Caco-2 (cell line): ENCODE measurements around the gene NPB. TPM values are rescaled to one million over a fixed set of nuclear protein-coding genes. Genes with fewer than 3 reads are reported as not detected.

ENCODE experiments used
- BruUV-seq: library from RNA; stranded (reverse); fragments of 400-500 nt; replicated peaks from 2 replicates; lab custom pipeline; 2021; lab: Mats Ljungman, UMichigan
- CTCF ChIA-PET: fragments of 300-600 bp; sonication (Branson Sonifier 250); formaldehyde crosslinking; loops from one replicate; lab custom pipeline; 2022; ENCODE audit warnings: antibody characterized with exemption; lab: Charles Lee
- POLR2A ChIA-PET: fragments of 300-600 bp; sonication (Branson Sonifier 250); formaldehyde crosslinking; loops from one replicate; lab custom pipeline; 2022; ENCODE audit warnings: antibody characterized with exemption; lab: Charles Lee
- DNase-seq, 2 experiments: peaks; one replicate each; pipeline versions ENCODE4 v3.0.0 to v3.0.0-alpha.2; 2020 to 2022
- H3K27me3 ChIP-seq: replicated peaks from 2 replicates; pipeline ENCODE4 v1.6.0; 2011; ENCODE audit warnings: low read length; ENCODE audit not compliant: control insufficient read depth, insufficient read depth
- H3K36me3 ChIP-seq: 2 replicates; pipeline ENCODE4 v1.5.1; 2011; ENCODE audit warnings: low read length; ENCODE audit not compliant: control insufficient read depth, insufficient read depth
- H3K4me1 ChIP-seq: fragments of 250-450 bp; sonication (Bioruptor Pico); 2 replicates; pipeline ENCODE4 v1.5.1; 2020; ENCODE audit warnings: mild to moderate bottlenecking
- H3K4me3 ChIP-seq: 2 replicates; pipeline ENCODE4 v1.5.1; 2011; ENCODE audit warnings: low read depth, mild to moderate bottlenecking, control low read depth, low read length
- H3K9me3 ChIP-seq: fragments of 250-450 bp; sonication (Bioruptor Pico); 2 replicates; pipeline ENCODE4 v1.5.1; 2020; ENCODE audit warnings: mild to moderate bottlenecking, moderate library complexity
- H3K27ac Mint-ChIP-seq: one replicate; pipeline ENCODE4 v1.8.0; 2022; ENCODE audit warnings: mixed read lengths; ENCODE audit not compliant: unreplicated experiment
- H3K27me3 Mint-ChIP-seq: one replicate; pipeline ENCODE4 v1.8.0; 2022; ENCODE audit warnings: mixed read lengths; ENCODE audit not compliant: insufficient read depth, unreplicated experiment
- H3K36me3 Mint-ChIP-seq: one replicate; pipeline ENCODE4 v1.8.0; 2022; ENCODE audit warnings: mild to moderate bottlenecking, mixed read lengths; ENCODE audit not compliant: insufficient read depth, unreplicated experiment
- H3K4me1 Mint-ChIP-seq: one replicate; pipeline ENCODE4 v1.8.0; 2022; ENCODE audit warnings: low read depth, mixed read lengths; ENCODE audit not compliant: unreplicated experiment
- H3K4me3 Mint-ChIP-seq: one replicate; pipeline ENCODE4 v1.8.0; 2022; ENCODE audit warnings: mild to moderate bottlenecking, moderate library complexity, mixed read lengths; ENCODE audit not compliant: unreplicated experiment
- H3K9me3 Mint-ChIP-seq: one replicate; pipeline ENCODE4 v1.8.0; 2022; ENCODE audit warnings: mixed read lengths; ENCODE audit not compliant: unreplicated experiment
- CTCF ChIP-seq, 2 experiments: fragments of 200-600 bp in 1 of 2; IDR thresholded peaks; 1 replicate in 1 of 2; 2 replicates in 1 of 2; pipeline versions ENCODE4 v1.5.1 to v1.8.0; 2011 to 2022; ENCODE audit warnings: antibody characterized with exemption in 1 of 2, control low read depth in 1 of 2, inconsistent platforms in 1 of 2, low read depth in 1 of 2, low read length in 1 of 2, mild to moderate bottlenecking in 1 of 2, moderate library complexity in 1 of 2; ENCODE audit not compliant: insufficient read depth in 1 of 2, severe bottlenecking in 1 of 2, unreplicated experiment in 1 of 2
- intact Hi-C: fragments of 100-400 bp; cut with micrococcal nuclease; formaldehyde crosslinking; loops from one replicate; pipeline ENCODE4 v1.10.0; 2022; ENCODE audit not compliant: unreplicated experiment
- total RNA-seq: library from RNA; stranded (reverse); gene quantifications from 2 replicates; pipeline ENCODE4 v1.2.3, GENCODE V29; 2022

NPB gene
- total RNA-seq, 1 experiment from 2014 or later: 0.68 TPM

- H3K9me3 Mint-ChIP-seq: no peaks in the 10 kb centered on the region
- intact Hi-C loops: no loop called here
- CTCF ChIA-PET: interaction anchor here (0.7 to 1.4 kb wide), 4 partner anchors 17 to 93 kb away, joined by 3 read pairs; partner anchors contain the start of genes CENPX, DCXR and LRRC45
- no peaks in the 10 kb centered on the region for H3K36me3 Mint-ChIP-seq
- POLR2A ChIA-PET: interaction anchor here (0.6 kb wide), 2 partner anchors 9 to 1072 kb away, joined by 3 to 9 read pairs; no protein-coding TSS in a partner anchor
- H3K4me3 ChIP-seq: no peak overlapping the region
- no peaks in the 10 kb centered on the region for H3K36me3 ChIP-seq
- H3K4me1 ChIP-seq: peaks cover 9% of the 10 kb centered on the region
- TF ChIP-seq CTCF (IDR thresholded peaks at IDR 0.05; ENCODE audit: insufficient read depth in 1 of 2, low read depth in 1 of 2, low read length in 1 of 2, severe bottlenecking in 1 of 2, unreplicated experiment in 1 of 2): no peak
- no peak for DNase-seq
- no peaks in the 10 kb centered on the region for H3K4me1 Mint-ChIP-seq
- H3K4me3 Mint-ChIP-seq: no peak overlapping the region
- no peak overlapping the region for H3K27ac Mint-ChIP-seq
- H3K27me3 ChIP-seq: no peaks in the 10 kb centered on the region
- no TSS peak for BruUV-seq
- H3K9me3 ChIP-seq: no peaks in the 10 kb centered on the region
- H3K27me3 Mint-ChIP-seq: no peaks in the 10 kb centered on the region
Observed at GRCh38 chr17:81944858-81945257, 42.8 kb downstream of the NPB start.

- H3K9me3 Mint-ChIP-seq: no peaks in the 10 kb centered on the region
- no peak within 1 kb of the TSS for H3K27ac Mint-ChIP-seq
- ChIA-PET CTCF (no interaction called here), POLR2A (no interaction called here)
- no peak within 1 kb of the TSS for H3K4me3 Mint-ChIP-seq
- no TSS peak for BruUV-seq
- H3K27me3 ChIP-seq: no peaks in the 10 kb centered on the region
- H3K4me3 ChIP-seq: no peak within 1 kb of the TSS
- peaks cover 9% of the 10 kb centered on the region for H3K4me1 ChIP-seq
- H3K4me1 Mint-ChIP-seq: no peaks in the 10 kb centered on the region
- H3K36me3 ChIP-seq: no peaks in the 10 kb centered on the region
- H3K36me3 Mint-ChIP-seq: no peaks in the 10 kb centered on the region
- no peaks in the 10 kb centered on the region for H3K27me3 Mint-ChIP-seq
- intact Hi-C loops: no loop called here
- no peaks in the 10 kb centered on the region for H3K9me3 ChIP-seq
- DNase-seq: no peak
- TF ChIP-seq CTCF (IDR thresholded peaks at IDR 0.05; ENCODE audit: insufficient read depth in 1 of 2, low read depth in 1 of 2, low read length in 1 of 2, severe bottlenecking in 1 of 2, unreplicated experiment in 1 of 2): no peak
Observed at GRCh38 chr17:81947189-81947588, 45.2 kb downstream of the NPB start, which contains the start of gene MYADML2. Gene MYADML2 (minus strand): TSS chr17:81947233. CDS start chr17:81941741, 5,492 bp downstream.

GRCh38 chr17:81948635-81949378 lies 46.8 kb downstream of the NPB start:
- Histone ChIP-seq H3K4me1 (peaks cover 9% of the 10 kb centered on the region), H3K36me3 (no peaks in the 10 kb centered on the region), H3K4me3 (no peak overlapping the region), H3K9me3 (no peaks in the 10 kb centered on the region), H3K27me3 (no peaks in the 10 kb centered on the region)
- Mint-ChIP-seq H3K4me1 (no peaks in the 10 kb centered on the region), H3K27ac (no peak overlapping the region), H3K27me3 (no peaks in the 10 kb centered on the region), H3K36me3 (peaks cover 10% of the 10 kb centered on the region), H3K4me3 (no peak overlapping the region), H3K9me3 (no peaks in the 10 kb centered on the region)
- no TSS peak for BruUV-seq
- TF ChIP-seq CTCF (IDR thresholded peaks at IDR 0.05; ENCODE audit: insufficient read depth in 1 of 2, low read depth in 1 of 2, low read length in 1 of 2, severe bottlenecking in 1 of 2, unreplicated experiment in 1 of 2): no peak
- POLR2A ChIA-PET: no interaction called here
- intact Hi-C loops: no loop called here
- CTCF ChIA-PET: no interaction called here
- no peak for DNase-seq
